Thymus (tissue), 11 donors: Measurements from ENCODE around the gene TUT4. TPM values are rescaled to one million over a fixed set of nuclear protein-coding genes. Genes with fewer than 3 reads are reported as not detected.

Source experiments
- DNase-seq, 9 donors: peaks; one replicate each; pipeline ENCODE4 v3.0.0-alpha.2; 2013; ENCODE audit warnings: low spot score in 9 of 9, low read depth in 6 of 9, missing footprints in 1 of 9
- H3K27ac ChIP-seq, 2 donors: one replicate each; pipeline ENCODE4 v1.5.1; 2013; ENCODE audit warnings: control low read depth in 1 of 2, low read depth in 1 of 2, low read length in 1 of 2, mild to moderate bottlenecking in 1 of 2, moderate library complexity in 1 of 2
- H3K27me3 ChIP-seq, 2 donors: one replicate each; pipeline ENCODE4 v1.5.1; 2013; ENCODE audit warnings: low read length in 1 of 2; ENCODE audit not compliant: control insufficient read depth in 2 of 2, insufficient read depth in 1 of 2
- H3K36me3 ChIP-seq, 2 donors: one replicate each; pipeline ENCODE4 v1.5.1; 2013; ENCODE audit warnings: low read length in 1 of 2, mild to moderate bottlenecking in 1 of 2, moderate library complexity in 1 of 2; ENCODE audit not compliant: control insufficient read depth in 2 of 2, insufficient read depth in 2 of 2
- H3K4me1 ChIP-seq, 2 donors: one replicate each; pipeline ENCODE4 v1.5.1; 2013; ENCODE audit warnings: low read length in 2 of 2; ENCODE audit not compliant: control insufficient read depth in 2 of 2, insufficient read depth in 2 of 2
- H3K4me3 ChIP-seq, 2 donors: one replicate each; pipeline ENCODE4 v1.5.1; 2013; ENCODE audit warnings: low read length in 2 of 2, control low read depth in 1 of 2, mild to moderate bottlenecking in 1 of 2
- H3K9me3 ChIP-seq, 2 donors: one replicate each; pipeline ENCODE4 v1.5.1; 2013; ENCODE audit warnings: low read length in 1 of 2, mild to moderate bottlenecking in 1 of 2; ENCODE audit not compliant: control insufficient read depth in 2 of 2, insufficient read depth in 1 of 2
- WGBS: extraction: QIAGEN DNeasy Blood & Tissue Kit; methylation state at CpG from one replicate; pipeline ENCODE4 v1.1.7; 2013; 5-methylcytosine and 5-hydroxymethylcytosine counted together
- polyA plus RNA-seq: library from polyadenylated mRNA; stranded (reverse); fragments of 200-250 nt; gene quantifications from one replicate; pipeline ENCODE4 v1.2.3, GENCODE V29; 2013
- total RNA-seq: library from RNA; stranded (reverse); fragments of 120-200 nt; gene quantifications from one replicate; pipeline ENCODE4 v1.2.4, GENCODE V29; 2013
- donor health status: healthy.

Gene TUT4
- total and polyA plus RNA-seq, 2 donors: 40.2 to 91.7 TPM

- DNase-seq: no peak
- 97% methylated on average over 2 of the region's 2 CpGs for WGBS
- H3K9me3 ChIP-seq: peaks cover 0 to 2% of the 10 kb centered on the region in 2 donors
- H3K36me3 ChIP-seq: peaks cover 0 to 3% of the 10 kb centered on the region in 2 donors
- H3K27ac ChIP-seq: no peak overlapping the region
- H3K4me3 ChIP-seq: no peak overlapping the region
- H3K4me1 ChIP-seq: no peaks in the 10 kb centered on the region
- no peaks in the 10 kb centered on the region for H3K27me3 ChIP-seq
Measured at GRCh38 chr1:52532731-52533327, 20.1 kb downstream of the TUT4 start.

GRCh38 chr1:52532247-52532646 is 20.6 kb downstream of the TUT4 start:
- DNase-seq: no peak
- H3K9me3 ChIP-seq: peaks cover 0 to 2% of the 10 kb centered on the region in 2 donors
- no peaks in the 10 kb centered on the region for H3K27me3 ChIP-seq
- no peak overlapping the region for H3K4me3 ChIP-seq
- peaks cover 0 to 5% of the 10 kb centered on the region in 2 donors for H3K36me3 ChIP-seq
- WGBS: 97% methylated on average over 8 of the region's 8 CpGs
- H3K27ac ChIP-seq: no peak overlapping the region
- no peaks in the 10 kb centered on the region for H3K4me1 ChIP-seq

GRCh38 chr1:52531249-52531872 is 21.5 kb downstream of the TUT4 start:
- no peaks in the 10 kb centered on the region for H3K4me1 ChIP-seq
- peaks cover 0 to 9% of the 10 kb centered on the region in 2 donors for H3K36me3 ChIP-seq
- 95% methylated on average over 3 of the region's 3 CpGs for WGBS
- no peak overlapping the region for H3K4me3 ChIP-seq
- peaks cover 0 to 2% of the 10 kb centered on the region in 2 donors for H3K9me3 ChIP-seq
- no peaks in the 10 kb centered on the region for H3K27me3 ChIP-seq
- H3K27ac ChIP-seq: no peak overlapping the region
- DNase-seq: no peak

- H3K36me3 ChIP-seq: peaks cover 0 to 15% of the 10 kb centered on the region in 2 donors
- 97% methylated on average over 5 of the region's 5 CpGs for WGBS
- H3K9me3 ChIP-seq: peaks cover 0 to 2% of the 10 kb centered on the region in 2 donors
- DNase-seq: no peak
- no peak overlapping the region for H3K27ac ChIP-seq
- H3K4me3 ChIP-seq: no peak overlapping the region
- H3K27me3 ChIP-seq: no peaks in the 10 kb centered on the region
- H3K4me1 ChIP-seq: no peaks in the 10 kb centered on the region
Measured at GRCh38 chr1:52530563-52531144, 22.2 kb downstream of the TUT4 start.

GRCh38 chr1:52523376-52523775 is 29.5 kb downstream of the TUT4 start:
- Histone ChIP-seq H3K4me1 (no peaks in the 10 kb centered on the region), H3K4me3 (no peak overlapping the region), H3K27ac (no peak overlapping the region), H3K36me3 (peaks cover 9 to 35% of the 10 kb centered on the region in 2 donors), H3K27me3 (no peaks in the 10 kb centered on the region), H3K9me3 (no peaks in the 10 kb centered on the region)
- peak in 2 of 9 donors; percentile 0 to 10 for DNase-seq
- 40% methylated on average over 3 of the region's 3 CpGs for WGBS

- no peak overlapping the region for H3K27ac ChIP-seq
- H3K27me3 ChIP-seq: no peaks in the 10 kb centered on the region
- H3K4me1 ChIP-seq: no peaks in the 10 kb centered on the region
- WGBS: 98% methylated on average over 2 of the region's 2 CpGs
- no peak for DNase-seq
- no peak overlapping the region for H3K4me3 ChIP-seq
- H3K36me3 ChIP-seq: peaks cover 9 to 23% of the 10 kb centered on the region in 2 donors
- no peaks in the 10 kb centered on the region for H3K9me3 ChIP-seq
Measured at GRCh38 chr1:52520148-52520547, 32.7 kb downstream of the TUT4 start.

GRCh38 chr1:52518962-52519361 is 33.9 kb downstream of the TUT4 start:
- 98% methylated on average over 2 of the region's 2 CpGs for WGBS
- Histone ChIP-seq H3K27me3 (no peaks in the 10 kb centered on the region), H3K27ac (no peak overlapping the region), H3K4me1 (no peaks in the 10 kb centered on the region), H3K4me3 (no peak overlapping the region), H3K36me3 (peaks cover 9 to 24% of the 10 kb centered on the region in 2 donors), H3K9me3 (no peaks in the 10 kb centered on the region)
- no peak for DNase-seq

- no peak overlapping the region for H3K27ac ChIP-seq
- H3K36me3 ChIP-seq: peaks cover 10 to 37% of the 10 kb centered on the region in 2 donors
- no peaks in the 10 kb centered on the region for H3K4me1 ChIP-seq
- H3K27me3 ChIP-seq: no peaks in the 10 kb centered on the region
- no peak overlapping the region for H3K4me3 ChIP-seq
- no peak for DNase-seq
- WGBS: over 99% methylated on average over 2 of the region's 2 CpGs
- no peaks in the 10 kb centered on the region for H3K9me3 ChIP-seq
Measured at GRCh38 chr1:52511851-52512615, 40.9 kb downstream of the TUT4 start.

GRCh38 chr1:52511439-52511838 is 41.5 kb downstream of the TUT4 start:
- over 99% methylated on average over 2 of the region's 2 CpGs for WGBS
- Histone ChIP-seq H3K4me1 (no peaks in the 10 kb centered on the region), H3K4me3 (no peak overlapping the region), H3K27me3 (no peaks in the 10 kb centered on the region), H3K9me3 (no peaks in the 10 kb centered on the region), H3K36me3 (peaks cover 10 to 39% of the 10 kb centered on the region in 2 donors), H3K27ac (no peak overlapping the region)
- DNase-seq: no peak
